HepG2 (cell line): ENCODE measurements around the gene AGER.

ENCODE experiments used
- ARNT2 ChIP-seq: sonication (generic); formaldehyde crosslinking; IDR thresholded peaks from 2 replicates; pipeline ENCODE4 v1.8.0; 2022; ENCODE audit warnings: mild to moderate bottlenecking, low read depth, missing genetic modification reagents, moderate library complexity
- CTCF ChIP-seq: sonication (generic); formaldehyde crosslinking; IDR thresholded peaks from 2 replicates; pipeline ENCODE4 v1.5.0; 2020; ENCODE audit warnings: mild to moderate bottlenecking, missing genetic modification reagents, moderate library complexity
- ETV6 ChIP-seq: sonication (generic); formaldehyde crosslinking; conservative IDR thresholded peaks from 2 replicates; pipeline ENCODE4 v1.4.0; 2020; ENCODE audit warnings: missing genetic modification reagents
- HDAC6 ChIP-seq: fragments of 200-600 bp; sonication (generic); IDR thresholded peaks from 2 replicates; pipeline ENCODE4 v1.7.0; 2017; ENCODE audit warnings: mild to moderate bottlenecking, antibody characterized with exemption, low read length, low read depth
- MLLT10 ChIP-seq: sonication (generic); formaldehyde crosslinking; IDR thresholded peaks from 2 replicates; pipeline ENCODE4 v1.4.0; 2020; ENCODE audit warnings: missing genetic modification reagents
- PBX3 ChIP-seq: sonication (generic); formaldehyde crosslinking; IDR thresholded peaks from 2 replicates; pipeline ENCODE4 v1.8.1; 2023; ENCODE audit warnings: missing genetic modification reagents, inconsistent platforms, borderline replicate concordance
- PRMT3 ChIP-seq: sonication (generic); formaldehyde crosslinking; IDR thresholded peaks from 2 replicates; pipeline ENCODE4 v1.8.1; 2022; ENCODE audit warnings: low read depth, mild to moderate bottlenecking, moderate library complexity, missing genetic modification reagents, borderline replicate concordance
- RNF2 ChIP-seq: fragments of 450-650 bp; conservative IDR thresholded peaks from 2 replicates; pipeline ENCODE4 v1.6.1; 2016; ENCODE audit warnings: low read depth
- SMARCE1 ChIP-seq: fragments of 450-650 bp; IDR thresholded peaks from 2 replicates; pipeline ENCODE4 v1.6.1; 2017; ENCODE audit warnings: borderline replicate concordance
- SOX6 ChIP-seq, 2 experiments: fragments of 450-650 bp in 1 of 2; sonication (generic) in 1 of 2; formaldehyde crosslinking in 1 of 2; IDR thresholded peaks; 2 replicates each; pipeline versions ENCODE4 v1.4.0 to v1.6.1; 2017 to 2020; ENCODE audit warnings: antibody characterized with exemption in 1 of 2, mild to moderate bottlenecking in 1 of 2, missing genetic modification reagents in 1 of 2
- ZBTB49 ChIP-seq: sonication (generic); formaldehyde crosslinking; IDR thresholded peaks from 2 replicates; pipeline ENCODE4 v1.4.0; 2020; ENCODE audit warnings: missing genetic modification reagents, borderline replicate concordance
- ZNF687 ChIP-seq: sonication (generic); formaldehyde crosslinking; IDR thresholded peaks from 2 replicates; pipeline ENCODE4 v1.5.1; 2020; ENCODE audit warnings: mild to moderate bottlenecking, missing genetic modification reagents, moderate library complexity

- no peak for TF ChIP-seq PBX3 (CRISPR knock-in tag)
- TF ChIP-seq SOX6 (IDR thresholded peaks at IDR 0.05) = no peak
- no peak for TF ChIP-seq SOX6 (CRISPR knock-in tag; IDR thresholded peaks at IDR 0.05)
- TF ChIP-seq CTCF = no peak
- no peak for TF ChIP-seq PRMT3
- no peak for TF ChIP-seq ARNT2 (CRISPR knock-in tag)
- TF ChIP-seq HDAC6 = no peak
- TF ChIP-seq ZBTB49 (CRISPR knock-in tag) = no peak
- TF ChIP-seq ETV6 (CRISPR knock-in tag) = no peak
- no peak for TF ChIP-seq MLLT10 (CRISPR knock-in tag)
- TF ChIP-seq RNF2 = no peak
- TF ChIP-seq SMARCE1 = no peak
- no peak for TF ChIP-seq ZNF687 (CRISPR knock-in tag)
Measured at GRCh38 chr6:32175322-32175710, 8.7 kb downstream of the AGER start.
